DMS53 (cell line): ENCODE measurements around the gene CALY.

Experiments
- DNase-seq: peaks from one replicate; lab custom pipeline; 2025; lab: John Stamatoyannopoulos, UW

Gene CALY

DNA sequence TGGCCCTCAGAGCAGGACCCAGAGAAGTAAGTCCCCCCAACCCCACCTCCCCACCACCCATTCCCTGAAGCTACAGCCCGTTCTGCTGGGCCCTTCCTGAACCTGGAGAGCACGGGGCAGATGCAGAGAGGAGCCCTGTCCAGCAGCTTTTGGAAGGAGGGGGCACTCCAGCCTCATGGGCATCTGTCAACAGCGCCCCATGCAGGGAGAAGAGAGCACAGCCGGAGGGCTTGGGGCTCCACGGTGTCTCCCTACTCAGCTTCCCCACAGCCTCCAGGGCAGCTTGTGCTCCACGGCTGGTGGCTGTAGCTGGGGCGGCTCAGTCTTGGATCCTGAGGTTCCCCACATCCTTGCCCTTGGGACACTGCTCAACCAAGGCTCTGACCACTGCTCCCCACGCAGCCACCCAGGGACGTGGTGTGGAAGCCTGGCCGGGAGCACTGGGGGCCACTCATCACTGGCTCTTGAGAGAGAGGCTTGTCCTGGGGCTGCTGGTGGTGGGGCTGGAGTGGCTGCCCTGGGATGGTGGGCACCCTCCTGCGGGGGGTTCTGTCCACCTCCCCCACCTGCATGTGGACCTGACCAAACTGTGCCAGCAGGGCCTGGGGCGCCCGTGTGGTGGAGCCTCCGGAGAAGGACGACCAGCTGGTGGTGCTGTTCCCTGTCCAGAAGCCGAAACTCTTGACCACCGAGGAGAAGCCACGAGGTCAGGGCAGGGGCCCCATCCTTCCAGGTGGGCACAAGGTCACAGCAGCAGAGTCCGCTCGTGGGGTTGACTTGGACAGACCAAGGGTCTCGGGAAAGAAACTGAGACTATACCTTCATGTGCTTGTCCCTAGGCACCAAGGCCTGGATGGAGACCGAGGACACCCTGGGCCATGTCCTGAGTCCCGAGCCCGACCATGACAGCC is 15.0 kb upstream of the CALY start:
- DNase-seq: no peak

GRCh38 chr10:133350950-133351329 is 14.2 kb upstream of the CALY start:
- no peak for DNase-seq

GRCh38 chr10:133350283-133350949 is 13.7 kb upstream of the CALY start:
- DNase-seq: no peak

DNA sequence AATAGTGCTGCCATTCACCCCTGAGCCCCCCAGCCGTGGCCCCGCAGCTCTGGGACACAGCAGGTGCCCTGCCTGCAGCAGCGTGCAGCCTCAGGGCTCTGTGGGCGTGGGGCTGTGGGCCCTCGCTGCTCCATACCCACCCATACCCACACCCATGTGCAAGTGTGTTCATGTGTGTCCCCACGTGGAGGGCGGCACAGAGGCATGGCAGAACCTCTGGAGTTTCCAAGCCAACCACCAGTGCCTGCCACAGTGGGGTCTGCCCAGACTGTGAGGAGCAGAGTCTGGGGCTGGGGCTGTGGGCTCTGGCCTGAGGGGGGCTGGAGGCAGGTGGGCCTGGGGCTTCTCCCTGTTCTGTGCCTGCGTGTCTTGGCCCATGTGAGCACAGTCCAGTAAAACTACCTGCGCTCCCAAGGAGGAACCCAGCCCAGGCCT is 12.9 kb upstream of the CALY start:
- no peak for DNase-seq

GRCh38 chr10:133349160-133349568 is 12.5 kb upstream of the CALY start:
- DNase-seq: no peak

DNA sequence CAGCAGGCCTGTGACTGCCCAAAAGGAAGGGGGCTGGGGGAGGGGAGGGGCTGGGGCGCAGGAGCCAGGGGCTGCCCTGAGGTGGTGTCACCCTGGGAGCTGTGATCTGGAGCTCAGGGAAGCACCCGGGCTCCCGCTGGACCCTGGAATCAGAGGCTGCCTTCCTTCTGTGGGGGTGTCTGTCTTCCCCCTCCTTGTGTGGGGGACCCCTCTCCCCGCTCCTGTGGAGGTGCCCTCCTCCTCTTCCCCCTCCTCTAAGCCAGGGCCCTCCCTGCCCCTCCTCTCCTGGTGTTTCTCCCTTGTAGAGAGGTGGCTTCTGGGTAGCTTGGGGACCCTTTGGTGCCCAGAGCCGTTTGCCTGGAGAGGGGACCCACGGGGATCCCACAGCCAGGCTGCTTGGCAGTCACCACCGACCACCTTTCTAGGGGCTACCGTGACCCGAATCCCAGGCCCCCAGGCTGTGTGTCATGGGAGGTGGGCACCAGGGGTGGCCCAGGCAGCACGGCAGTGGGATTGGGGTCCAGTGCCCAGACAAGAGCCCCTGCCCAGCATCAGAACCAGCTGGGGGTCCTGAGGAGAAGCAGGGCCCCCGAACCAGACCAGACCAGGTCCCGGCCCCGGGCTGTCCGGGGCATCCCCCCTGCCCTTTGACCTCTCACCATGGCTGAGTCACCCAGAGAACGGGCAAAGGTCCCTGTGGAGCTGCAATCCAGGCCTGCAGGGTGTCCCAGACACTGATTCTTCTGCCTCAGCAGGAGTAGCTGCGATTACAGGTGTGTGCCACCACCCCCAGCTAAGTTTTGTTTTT is 11.2 kb upstream of the CALY start:
- peak; percentile 22 for DNase-seq

- no peak for DNase-seq
These were observed 9.7 kb upstream of the CALY start for GRCh38 chr10:133346413-133346812.

DNA sequence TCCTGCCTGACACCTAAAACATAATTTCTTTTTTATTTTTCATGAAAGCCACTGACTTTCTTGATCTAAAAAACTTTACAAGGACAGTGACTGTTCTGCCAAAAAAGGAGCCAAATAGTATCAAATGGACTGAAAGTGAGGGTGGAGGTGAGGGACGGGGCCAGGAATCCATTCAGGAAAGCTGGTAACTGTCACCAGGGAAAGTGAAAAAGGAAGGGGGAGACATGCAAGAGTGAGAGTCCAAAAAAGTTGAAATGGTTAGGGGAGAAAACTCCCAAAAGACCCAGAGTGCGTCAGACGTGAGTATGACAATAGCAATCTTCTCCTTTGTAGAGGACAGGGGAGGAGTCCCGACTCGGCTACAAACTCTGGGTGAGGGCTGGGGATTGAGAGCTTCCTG is 7.5 kb upstream of the CALY start:
- no peak for DNase-seq

- DNase-seq: peak; percentile 61
These were observed 6.9 kb upstream of the CALY start for GRCh38 chr10:133343558-133343957.

DNA sequence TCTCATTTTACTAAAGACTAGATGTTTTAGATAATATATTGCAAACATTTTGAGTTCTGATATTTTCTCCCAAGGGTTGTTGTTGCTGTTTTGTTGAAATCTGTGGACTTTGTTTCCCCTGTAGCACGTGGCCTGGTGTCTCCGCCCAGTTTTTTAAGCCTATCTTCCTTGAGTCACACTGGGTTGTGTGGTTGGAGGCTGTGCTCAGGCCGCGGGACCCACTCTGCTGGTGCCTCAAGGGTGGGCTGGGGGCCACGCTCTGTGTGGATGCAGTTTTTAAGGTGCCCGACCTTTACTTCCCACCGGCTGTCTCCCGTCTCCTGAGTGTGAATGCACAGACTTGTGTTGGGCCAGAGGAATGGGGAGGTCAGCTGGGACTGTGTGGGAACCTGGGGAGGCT is 6.2 kb upstream of the CALY start:
- DNase-seq: no peak

DNA sequence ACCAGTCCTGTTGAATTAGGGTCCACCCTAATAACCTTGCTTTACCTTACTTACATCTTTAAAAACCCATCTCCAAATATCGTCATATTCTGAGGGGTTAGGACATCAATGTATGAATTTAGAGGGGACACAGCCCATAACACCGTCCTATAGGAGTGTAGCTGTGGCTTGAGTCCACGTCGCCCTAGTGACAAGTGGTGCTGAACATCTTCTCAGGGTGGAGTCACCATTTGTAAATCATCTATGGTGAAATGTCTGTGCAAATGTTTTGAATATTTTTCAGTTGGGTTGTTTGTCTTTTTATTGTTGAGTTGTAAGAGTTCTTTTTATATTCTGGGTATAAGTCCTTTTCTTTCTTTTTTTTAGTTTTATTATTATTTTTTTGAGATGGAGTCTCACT is 5.3 kb upstream of the CALY start:
- DNase-seq: no peak

- DNase-seq: no peak
These were observed 3.1 kb upstream of the CALY start for GRCh38 chr10:133339708-133340380.

DNA sequence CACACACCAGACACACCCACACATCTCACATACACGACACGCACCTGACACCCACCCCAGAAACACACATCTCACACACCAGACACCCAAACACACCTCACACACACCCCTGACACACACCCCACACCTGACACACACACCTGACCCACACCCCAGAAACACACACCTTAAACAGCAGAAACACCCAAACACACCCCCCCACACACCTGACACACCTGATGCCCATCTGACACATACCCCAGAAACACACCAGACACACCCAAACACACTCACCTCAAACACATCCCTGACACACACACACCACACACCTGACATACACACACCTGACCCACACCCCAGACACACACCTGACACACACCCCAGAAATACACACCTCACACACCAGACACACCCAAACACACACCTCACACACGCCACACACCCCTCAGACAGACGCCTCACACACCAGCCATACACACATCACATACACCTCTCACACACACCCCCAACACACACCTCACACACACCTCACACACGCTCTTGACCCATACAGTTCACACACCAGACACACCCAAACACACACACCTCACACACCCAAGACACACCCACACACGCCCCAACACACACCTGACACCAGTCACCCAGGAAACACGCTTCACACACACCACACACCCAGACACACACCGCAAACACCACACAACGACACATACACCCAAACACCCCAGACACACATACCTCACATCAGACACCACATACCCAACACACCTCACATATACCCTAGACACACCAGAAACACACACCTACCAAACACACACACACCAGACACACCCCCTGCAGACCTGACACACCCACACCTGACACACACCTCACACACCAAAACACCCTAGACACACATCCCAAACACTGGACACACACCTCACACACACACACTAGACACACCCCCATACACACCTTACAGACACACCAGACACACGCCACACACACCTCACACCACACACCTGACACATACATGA is 1.7 kb upstream of the CALY start:
- no peak for DNase-seq

DNA sequence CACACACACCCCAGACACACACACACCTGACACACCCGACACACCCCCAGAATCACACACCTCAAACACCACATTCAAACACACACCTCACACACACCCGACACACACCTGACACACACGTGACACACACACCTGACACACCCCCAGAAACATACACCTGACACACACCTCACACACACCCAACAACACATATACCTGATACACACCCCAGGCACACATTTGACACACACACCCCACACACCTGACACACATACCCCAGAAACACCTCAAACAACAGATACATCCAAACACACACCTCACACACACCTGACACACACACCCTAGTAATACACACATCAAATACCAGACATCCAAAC is 652 bp upstream of the CALY start:
- no peak for DNase-seq

GRCh38 chr10:133336118-133336576 is 549 bp downstream of the CALY start:
- DNase-seq: peak; percentile 54

DNA sequence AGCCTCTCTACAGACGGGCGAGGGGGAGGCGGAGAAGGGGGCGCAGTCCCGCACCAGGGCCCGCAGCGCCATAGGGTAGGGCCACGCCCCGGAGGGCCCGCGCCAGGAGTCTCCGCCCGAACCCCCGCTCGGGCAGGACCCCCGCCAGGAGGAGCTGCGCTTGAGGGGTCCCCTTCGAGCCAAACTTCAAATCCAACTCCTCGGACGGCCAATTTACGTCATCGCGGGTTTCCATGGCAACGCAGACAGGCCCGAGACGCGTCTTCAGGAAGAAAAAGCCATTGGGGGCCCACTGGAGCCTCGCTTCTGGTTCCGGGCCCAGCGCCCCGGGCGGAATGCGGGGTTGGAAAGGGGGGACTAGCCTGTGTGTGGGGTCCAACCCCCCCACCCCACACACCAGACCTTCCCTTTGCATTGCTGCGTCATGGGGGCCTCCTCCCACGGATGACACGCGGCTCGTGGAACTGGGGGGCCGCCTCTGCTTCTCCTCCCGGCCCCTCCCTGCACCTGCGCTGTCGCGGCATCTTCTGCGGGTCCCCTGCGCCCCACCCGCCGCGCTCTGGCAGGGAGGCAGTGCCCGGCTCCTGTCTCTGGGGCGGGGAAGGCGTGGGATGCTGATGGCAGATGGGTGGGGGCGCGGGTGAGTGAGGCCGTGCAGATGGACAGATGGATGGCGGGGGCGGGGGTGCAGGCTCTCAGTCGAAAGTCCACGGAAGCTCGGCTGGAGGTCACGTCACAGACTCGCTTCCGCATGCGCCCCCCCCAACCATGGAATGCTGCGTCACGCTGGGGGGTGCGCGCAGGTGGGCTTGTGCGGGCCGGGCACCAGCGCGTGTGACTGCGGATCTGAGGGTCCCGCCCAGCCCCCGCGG is 1.2 kb downstream of the CALY start:
- peak; percentile 80 for DNase-seq

DNA sequence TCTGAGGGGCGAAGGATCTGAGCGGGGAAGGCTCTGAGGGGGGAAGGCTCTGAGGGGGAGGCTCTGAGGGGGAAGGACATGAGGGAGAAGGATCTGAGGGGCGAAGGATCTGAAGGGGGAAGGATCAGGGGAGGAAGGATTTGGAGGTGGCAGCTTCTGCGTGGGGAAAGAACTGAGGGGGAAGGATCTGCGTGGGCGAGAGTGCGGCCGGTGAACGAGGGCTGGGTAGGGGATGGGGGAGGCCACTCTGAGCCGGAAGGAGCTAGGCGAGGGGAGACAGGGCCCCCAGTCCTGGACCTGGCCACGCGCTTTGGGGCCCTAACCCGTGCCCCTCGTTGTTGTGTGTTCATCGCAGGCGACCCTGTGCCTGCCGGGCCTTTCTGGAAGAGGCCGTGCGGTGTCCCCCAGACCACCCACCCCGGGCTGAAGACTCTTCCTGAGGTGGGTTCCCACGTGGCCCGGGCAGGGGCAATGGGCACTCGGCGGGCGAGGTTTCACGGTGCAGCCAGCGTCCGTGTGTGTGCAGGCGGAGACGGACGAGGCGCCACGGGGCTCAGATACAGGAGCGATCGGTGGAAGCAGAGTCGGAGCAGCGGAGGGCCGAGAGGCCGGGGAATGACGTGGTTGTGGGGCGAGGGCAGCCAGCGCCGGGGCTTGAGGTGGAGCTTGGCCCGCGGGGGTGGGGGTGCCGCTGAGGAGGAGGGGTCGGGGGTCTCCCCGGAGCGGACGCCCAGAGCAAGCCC is 2.0 kb downstream of the CALY start:
- DNase-seq: peak; percentile 80

GRCh38 chr10:133332936-133333699 is 3.6 kb downstream of the CALY start:
- DNase-seq: no peak
